Activated naive CD4-positive, alpha-beta T cell treated with anti-CD3 and anti-CD28 coated beads, Interleukin-2, amount 50 U/mL, for 24 hours (primary cell): ENCODE data around the gene C7orf57.
A peak's percentile ranks its signal among the peaks of the same experiment; 100 is the strongest.

ENCODE experiments used
- H3K27ac Mint-ChIP-seq: one replicate; pipeline ENCODE4 v1.8.0; 2021; ENCODE audit warnings: mild to moderate bottlenecking, mixed read lengths
- H3K27me3 Mint-ChIP-seq: one replicate; pipeline ENCODE4 v1.8.0; 2021; ENCODE audit warnings: mixed read lengths
- H3K36me3 Mint-ChIP-seq: one replicate; pipeline ENCODE4 v1.8.0; 2021; ENCODE audit warnings: mixed read lengths
- H3K4me1 Mint-ChIP-seq: one replicate; pipeline ENCODE4 v1.8.0; 2021; ENCODE audit warnings: mixed read lengths
- H3K4me3 Mint-ChIP-seq: one replicate; pipeline ENCODE4 v1.8.0; 2021; ENCODE audit warnings: mild to moderate bottlenecking, mixed read lengths
- H3K9me3 Mint-ChIP-seq: one replicate; pipeline ENCODE4 v1.8.0; 2021; ENCODE audit warnings: mixed read lengths

C7orf57 gene

DNA sequence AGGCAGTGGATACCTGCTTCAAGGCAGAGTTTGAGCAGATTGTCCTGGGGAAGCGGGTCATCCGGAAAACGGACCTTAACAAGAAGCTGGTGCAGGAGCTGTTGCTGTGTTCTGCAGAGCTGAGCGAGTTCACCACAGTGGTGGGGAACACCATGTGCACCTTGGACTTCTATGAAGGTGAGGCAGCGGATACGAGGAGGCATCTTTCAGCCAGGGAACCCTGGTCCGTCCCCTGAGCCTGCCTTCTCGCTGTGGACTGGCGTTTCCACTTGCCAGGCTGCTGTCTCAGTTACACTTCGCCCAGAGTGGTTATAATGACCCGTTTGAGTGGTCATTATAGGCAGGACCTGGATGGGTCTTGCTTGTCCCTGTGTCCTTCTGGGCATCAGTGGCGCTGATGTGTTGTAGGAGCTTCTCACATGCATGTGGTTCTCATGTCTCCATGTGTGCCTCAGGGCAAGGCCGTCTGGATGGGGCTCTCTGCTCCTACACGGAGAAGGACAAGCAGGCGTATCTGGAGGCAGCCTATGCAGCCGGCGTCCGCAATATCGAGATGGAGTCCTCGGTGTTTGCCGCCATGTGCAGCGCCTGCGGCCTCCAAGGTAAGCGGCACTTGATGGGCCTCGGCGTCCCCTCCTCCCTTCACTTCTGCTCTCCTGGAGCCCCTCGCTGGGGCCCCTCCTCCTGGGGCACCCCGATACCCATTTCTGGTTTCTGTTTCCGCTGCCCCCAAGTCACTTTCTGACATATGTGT is 71.7 kb downstream of the C7orf57 start:
- peaks cover 18% of the 10 kb centered on the region for H3K4me1 Mint-ChIP-seq
- H3K27ac Mint-ChIP-seq = no peak overlapping the region
- no peaks in the 10 kb centered on the region for H3K27me3 Mint-ChIP-seq
- H3K4me3 Mint-ChIP-seq = no peak overlapping the region
- H3K9me3 Mint-ChIP-seq = no peaks in the 10 kb centered on the region
- peaks cover 10% of the 10 kb centered on the region for H3K36me3 Mint-ChIP-seq

DNA sequence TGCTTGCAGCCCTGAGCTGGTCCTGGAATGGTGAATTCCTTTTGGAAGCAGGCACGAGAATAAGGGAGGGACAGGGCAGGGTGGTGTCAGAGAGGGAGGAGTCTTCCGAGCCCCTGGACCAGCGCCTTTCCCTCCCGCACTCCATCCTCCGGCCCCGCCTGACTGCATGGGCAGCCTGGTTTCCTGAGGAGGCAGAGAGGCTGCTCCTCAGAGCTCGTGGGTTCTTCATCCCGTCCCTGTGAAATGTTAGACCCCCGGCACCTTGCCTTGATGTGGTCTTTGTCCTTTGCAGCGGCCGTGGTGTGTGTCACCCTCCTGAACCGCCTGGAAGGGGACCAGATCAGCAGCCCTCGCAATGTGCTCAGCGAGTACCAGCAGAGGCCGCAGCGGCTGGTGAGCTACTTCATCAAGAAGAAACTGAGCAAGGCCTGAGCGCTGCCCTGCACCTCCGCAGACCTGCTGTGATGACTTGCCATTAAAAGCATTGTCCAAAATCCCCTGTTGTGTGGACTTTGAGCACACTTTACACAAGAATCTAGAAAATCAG is 72.7 kb downstream of the C7orf57 start:
- Mint-ChIP-seq H3K9me3 (no peaks in the 10 kb centered on the region), H3K36me3 (peaks cover 7% of the 10 kb centered on the region), H3K27ac (no peak overlapping the region), H3K4me3 (no peak overlapping the region), H3K27me3 (no peaks in the 10 kb centered on the region), H3K4me1 (peaks cover 11% of the 10 kb centered on the region)

DNA sequence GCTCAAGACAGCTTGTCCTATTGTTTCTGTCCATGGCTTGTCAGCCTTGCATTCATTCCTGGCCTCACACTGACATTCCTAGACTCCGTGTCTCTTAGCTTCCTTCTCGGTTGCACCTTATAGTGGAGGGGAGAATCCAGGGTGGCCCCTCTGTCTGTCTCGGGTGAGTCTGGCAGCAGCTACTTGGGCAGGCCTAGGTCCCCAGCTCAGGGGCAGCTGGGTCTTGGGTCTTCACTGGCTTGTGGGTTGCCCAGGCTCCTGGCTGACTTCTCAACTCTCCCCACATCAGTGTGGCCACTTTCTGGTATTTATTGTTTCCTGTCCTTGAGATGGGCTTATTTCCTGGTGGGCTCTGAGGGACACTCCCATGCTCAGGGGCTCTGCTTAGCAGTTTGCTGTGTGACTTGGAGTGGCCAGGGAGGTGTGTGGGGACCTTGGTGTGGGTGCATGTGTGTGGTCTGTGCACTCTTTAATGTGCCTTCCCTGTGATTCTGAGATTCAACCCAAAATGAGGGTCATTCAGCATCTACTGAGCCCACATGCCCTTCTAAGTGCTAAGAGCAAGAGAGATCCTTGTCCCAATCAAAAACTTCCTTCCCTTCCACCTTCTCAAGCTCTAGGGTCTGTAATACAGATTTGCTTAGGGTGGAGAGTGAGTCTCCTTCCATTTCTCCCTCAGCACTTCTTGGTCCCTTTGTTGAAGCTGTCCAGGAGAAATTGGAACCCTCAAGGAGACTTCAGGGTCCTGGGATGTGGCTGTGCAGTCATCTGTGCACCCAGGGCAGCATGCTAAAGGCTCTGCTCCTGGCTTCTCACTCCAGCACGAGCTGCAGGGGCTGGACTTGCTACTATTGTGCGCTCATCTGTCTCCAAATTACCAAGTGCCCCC is 73.9 kb downstream of the C7orf57 start:
- Mint-ChIP-seq H3K27me3 (no peaks in the 10 kb centered on the region), H3K9me3 (no peaks in the 10 kb centered on the region), H3K4me3 (no peak overlapping the region), H3K27ac (no peak overlapping the region), H3K36me3 (peaks cover 7% of the 10 kb centered on the region), H3K4me1 (peaks cover 11% of the 10 kb centered on the region)

DNA sequence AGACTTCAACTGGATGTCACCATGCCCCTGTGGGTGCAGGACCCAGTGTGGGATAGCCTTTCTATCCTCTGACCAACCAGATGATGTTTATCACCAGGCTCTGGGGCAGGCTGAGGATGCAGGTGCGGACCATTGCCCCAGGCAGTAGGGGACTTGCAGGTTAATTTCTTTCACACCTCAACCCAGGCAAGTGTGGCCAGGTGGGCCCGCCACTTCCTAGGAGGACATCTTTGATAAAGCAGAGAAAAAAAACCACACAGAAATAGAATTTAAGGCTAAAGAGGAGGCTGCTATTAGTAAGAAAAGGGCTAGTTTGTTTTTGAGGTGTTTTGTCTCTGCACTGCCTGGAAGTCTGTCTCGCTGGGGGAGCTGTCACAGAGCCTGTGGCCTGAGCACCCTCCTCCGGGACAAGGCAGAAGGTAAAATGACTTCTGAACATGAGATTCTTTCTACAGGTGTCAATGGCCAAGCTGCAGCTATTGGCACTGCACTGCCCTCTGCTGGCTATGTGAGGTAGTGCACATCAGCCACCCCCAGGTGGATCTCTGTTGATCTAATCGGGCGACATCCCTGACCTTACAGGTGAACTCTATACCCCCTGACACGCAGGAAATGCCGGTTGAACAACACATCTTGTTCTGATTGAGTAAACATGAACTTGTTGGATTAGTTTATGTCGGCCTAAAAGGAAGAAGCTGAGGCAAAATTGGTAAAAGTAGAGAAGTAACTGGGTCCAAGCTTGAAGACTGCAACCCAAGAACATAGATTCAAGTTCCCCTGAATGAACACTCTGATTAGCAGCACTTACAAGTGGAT is 74.7 kb downstream of the C7orf57 start:
- H3K27me3 Mint-ChIP-seq = no peaks in the 10 kb centered on the region
- no peak overlapping the region for H3K4me3 Mint-ChIP-seq
- no peaks in the 10 kb centered on the region for H3K9me3 Mint-ChIP-seq
- H3K27ac Mint-ChIP-seq = peak overlapping the region; percentile 21
- peaks cover 11% of the 10 kb centered on the region for H3K4me1 Mint-ChIP-seq
- peaks cover 3% of the 10 kb centered on the region for H3K36me3 Mint-ChIP-seq

DNA sequence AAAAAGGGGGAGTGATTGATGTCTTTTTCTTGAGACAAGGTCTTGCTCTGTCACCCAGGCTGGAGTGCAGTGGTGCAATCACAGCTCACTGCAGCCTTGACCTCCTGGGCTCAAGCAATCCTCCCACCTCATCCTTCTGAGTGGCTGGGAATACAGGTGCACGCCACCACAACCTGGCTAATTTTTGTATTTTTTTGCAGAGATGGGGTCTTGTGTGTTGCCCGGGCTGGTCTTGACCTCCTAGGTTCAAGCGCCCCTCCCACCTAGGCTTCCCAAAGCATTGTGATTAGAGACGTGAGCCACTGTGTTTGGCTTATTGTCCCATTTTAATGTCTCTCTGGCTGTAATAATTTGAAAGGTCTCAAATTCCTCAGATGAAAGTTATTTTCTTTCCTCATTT is 75.5 kb downstream of the C7orf57 start:
- H3K27me3 Mint-ChIP-seq = no peaks in the 10 kb centered on the region
- H3K27ac Mint-ChIP-seq = no peak overlapping the region

More for the DNA sequence above, 75.5 kb downstream of the C7orf57 start:
- Mint-ChIP-seq H3K9me3 (no peaks in the 10 kb centered on the region), H3K36me3 (peaks cover 3% of the 10 kb centered on the region), H3K4me3 (no peak overlapping the region), H3K4me1 (peaks cover 11% of the 10 kb centered on the region)
